Measurements from ENCODE around the gene AMHR2.

GRCh38 chr12:53423597-53423996 lies at the start of gene AMHR2:
- no peak for TF ChIP-seq CTCF (IDR thresholded peaks at IDR 0.05)
- no peak for TF ChIP-seq POLR2A (IDR thresholded peaks at IDR 0.05)

Data from testis (tissue), 2 donors.